Aorta (tissue), 5 donors: ENCODE results near the gene MS4A13. TPM values are rescaled to one million over a fixed set of nuclear protein-coding genes. Genes with fewer than 3 reads are reported as not detected.
"Not testable (repeated sequence)": the region's sequence is repeated elsewhere in the genome, so short reads cannot be mapped to it uniquely, and the experiment has no call there.

Experiments used
- ATAC-seq: fragments of 200-7000 bp; cut with Tn5 transposase; one replicate; pipeline ENCODE4 v1.9.1; 2022; ENCODE audit warnings: moderate library complexity; ENCODE audit not compliant: low FRiP score
- DNase-seq, 2 donors: peaks; one replicate each; pipeline ENCODE4 v3.0.0-alpha.2; 2020
- H3K27ac ChIP-seq, 2 donors: one replicate each; pipeline ENCODE4 v1.5.1; 2013; ENCODE audit warnings: low read length in 2 of 2, mild to moderate bottlenecking in 2 of 2, moderate library complexity in 2 of 2, control low read depth in 1 of 2, inconsistent platforms in 1 of 2, low read depth in 1 of 2
- H3K27me3 ChIP-seq, 2 donors: one replicate each; pipeline ENCODE4 v1.6.1; 2013; ENCODE audit warnings: control low read depth in 1 of 2, low read length in 1 of 2, mild to moderate bottlenecking in 1 of 2, moderate library complexity in 1 of 2; ENCODE audit not compliant: insufficient read depth in 2 of 2, control insufficient read depth in 1 of 2
- H3K36me3 ChIP-seq, 2 donors: one replicate each; pipeline ENCODE4 v1.6.1; 2013; ENCODE audit warnings: control low read depth in 1 of 2, low read length in 1 of 2, mild to moderate bottlenecking in 1 of 2; ENCODE audit not compliant: insufficient read depth in 2 of 2, control insufficient read depth in 1 of 2
- H3K4me1 ChIP-seq, 2 donors: one replicate each; pipeline ENCODE4 v1.6.1; 2013; ENCODE audit warnings: low read length in 2 of 2, control low read depth in 1 of 2, mild to moderate bottlenecking in 1 of 2, moderate library complexity in 1 of 2; ENCODE audit not compliant: insufficient read depth in 2 of 2, control insufficient read depth in 1 of 2
- H3K4me3 ChIP-seq, 2 donors: one replicate each; pipeline ENCODE4 v1.5.1; 2013; ENCODE audit warnings: low read length in 2 of 2, control low read depth in 1 of 2, mild to moderate bottlenecking in 1 of 2
- H3K9me3 ChIP-seq: one replicate; pipeline ENCODE4 v1.6.1; 2013; ENCODE audit warnings: mild to moderate bottlenecking, low read length; ENCODE audit not compliant: control insufficient read depth
- WGBS, 2 donors: extraction: QIAGEN DNeasy Blood & Tissue Kit; methylation state at CpG; one replicate each; pipeline ENCODE4 v1.1.7; 2013; 5-methylcytosine and 5-hydroxymethylcytosine counted together
- intact Hi-C, 2 donors: fragments of 100-400 bp; cut with DNase I; formaldehyde crosslinking; loops; one replicate each; pipeline versions ENCODE4 v1.14.2 to v1.15.0; 2022
- polyA plus RNA-seq, 2 donors: library from polyadenylated mRNA; stranded (reverse); fragments of 200-250 nt; gene quantifications; one replicate each; pipeline ENCODE4 v1.2.3, GENCODE V29; 2013
- total RNA-seq, 2 donors: library from RNA; stranded (reverse); fragmentation: NEBNext Ultra II Directional; extraction: Animal tissue kit (Norgen Biotek cat#: 25700); gene quantifications; one replicate each; pipeline ENCODE4 v1.2.1, GENCODE V29; 2021
- donor health status: healthy with polysubstance abuse.
- donor health status: Bipolar disorder and iron deficiency.
- donor health status: DM: no; HTN: no; CAD: no.
- donor health status: DM: no; HTN: no; CAD: no.
- donor health status: DM: yes; HTN: yes; CAD: no.

MS4A13 gene
- total and polyA plus RNA-seq, 4 donors = not detected

DNA sequence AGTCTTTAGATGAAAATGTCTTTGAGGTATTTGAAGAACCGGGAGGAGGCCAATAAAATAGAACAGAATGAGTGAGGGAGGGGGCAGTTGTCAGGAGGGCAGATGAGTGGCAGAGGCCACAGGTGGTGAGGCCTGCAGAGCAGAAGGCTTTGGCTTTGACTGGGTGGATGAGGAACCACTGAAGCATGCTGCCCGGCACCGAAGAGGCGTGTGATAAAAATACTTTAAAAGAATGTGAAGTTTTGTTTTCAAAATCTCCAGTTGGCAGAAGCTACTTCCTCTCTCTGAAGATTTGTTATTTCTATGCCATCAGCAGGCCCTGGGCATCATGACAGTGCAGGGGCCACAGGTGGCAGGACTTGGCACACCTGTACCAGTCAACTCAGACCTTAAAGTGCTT lies 16.3 kb upstream of the MS4A13 start:
- ATAC-seq (no peak), DNase-seq (no peak)
- H3K4me1 ChIP-seq = no peaks in the 10 kb centered on the region
- 35 to 46% methylated on average over 4 of the region's 4 CpGs for WGBS, 2 donors
- H3K9me3 ChIP-seq = no peaks in the 10 kb centered on the region
- no peak overlapping the region for H3K4me3 ChIP-seq
- H3K36me3 ChIP-seq = no peaks in the 10 kb centered on the region
- intact Hi-C loops = no loop called here
- H3K27me3 ChIP-seq = no peaks in the 10 kb centered on the region
- H3K27ac ChIP-seq = no peak overlapping the region

DNA sequence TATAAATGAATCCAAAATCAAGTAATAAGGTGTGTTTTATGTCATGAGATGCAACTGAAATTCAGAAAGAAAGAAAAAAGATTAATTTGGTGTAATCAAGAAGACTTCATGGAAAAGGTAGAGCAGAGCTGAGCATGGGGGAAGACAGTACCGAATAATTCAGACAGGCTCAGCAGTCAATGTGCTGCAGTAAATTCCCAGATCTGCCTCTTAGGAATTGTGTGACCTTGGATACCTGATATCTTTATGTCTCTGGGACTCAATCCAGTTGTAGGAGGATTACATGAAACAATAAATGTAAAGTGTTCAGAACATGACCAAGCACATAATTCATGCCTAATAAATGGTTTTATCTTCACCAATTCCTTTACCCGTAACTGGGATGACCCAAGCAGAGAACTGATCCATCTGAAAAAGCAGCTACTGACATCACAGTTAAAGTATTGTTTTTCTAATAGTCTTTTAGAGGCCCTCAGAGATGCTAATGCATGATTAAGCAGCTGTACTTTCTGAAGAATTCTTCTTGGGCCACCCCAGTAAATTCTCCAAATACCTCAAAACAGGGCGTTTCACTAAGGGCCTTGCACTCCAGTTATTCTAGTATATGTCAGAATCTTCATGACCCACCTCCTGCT lies 14.8 kb upstream of the MS4A13 start:
- intact Hi-C loops = no loop called here
- no peak for DNase-seq
- 44% methylated on average over 3 of the region's 3 CpGs for WGBS, 2 donors

DNA sequence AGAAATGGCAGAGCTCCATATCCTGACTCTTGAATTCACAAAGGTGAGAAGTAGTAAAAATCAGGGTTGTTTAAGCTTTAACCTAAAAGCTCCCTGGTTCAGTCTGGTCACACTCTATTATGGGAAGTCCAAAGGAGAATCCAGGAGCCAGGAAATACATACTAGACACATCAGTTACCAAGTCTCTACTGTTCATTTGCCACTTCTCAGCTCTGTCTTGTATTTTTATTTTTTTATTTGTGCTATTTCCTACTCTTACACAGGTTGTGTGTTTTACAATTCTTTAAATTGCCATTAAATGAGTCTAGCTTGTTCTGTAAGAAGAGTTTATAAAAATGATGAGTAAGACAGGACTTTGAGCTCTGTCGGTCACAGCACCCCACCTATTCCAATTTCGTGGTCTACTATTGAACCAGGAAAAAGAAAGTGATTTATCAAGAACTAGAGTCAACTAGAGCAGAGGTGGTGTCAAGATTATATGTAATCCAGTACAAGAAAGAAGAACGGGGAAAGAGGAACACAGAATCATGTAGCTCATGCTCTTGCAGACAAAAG lies 12.9 kb upstream of the MS4A13 start:
- no peak for DNase-seq
- ATAC-seq = no peak

More for the DNA sequence above, 14.8 kb upstream of the MS4A13 start:
- no peaks in the 10 kb centered on the region for H3K27me3 ChIP-seq
- no peaks in the 10 kb centered on the region for H3K9me3 ChIP-seq
- H3K36me3 ChIP-seq = no peaks in the 10 kb centered on the region
- no peak overlapping the region for H3K4me3 ChIP-seq
- H3K27ac ChIP-seq = no peak overlapping the region
- ATAC-seq = no peak
- H3K4me1 ChIP-seq = no peaks in the 10 kb centered on the region

DNA sequence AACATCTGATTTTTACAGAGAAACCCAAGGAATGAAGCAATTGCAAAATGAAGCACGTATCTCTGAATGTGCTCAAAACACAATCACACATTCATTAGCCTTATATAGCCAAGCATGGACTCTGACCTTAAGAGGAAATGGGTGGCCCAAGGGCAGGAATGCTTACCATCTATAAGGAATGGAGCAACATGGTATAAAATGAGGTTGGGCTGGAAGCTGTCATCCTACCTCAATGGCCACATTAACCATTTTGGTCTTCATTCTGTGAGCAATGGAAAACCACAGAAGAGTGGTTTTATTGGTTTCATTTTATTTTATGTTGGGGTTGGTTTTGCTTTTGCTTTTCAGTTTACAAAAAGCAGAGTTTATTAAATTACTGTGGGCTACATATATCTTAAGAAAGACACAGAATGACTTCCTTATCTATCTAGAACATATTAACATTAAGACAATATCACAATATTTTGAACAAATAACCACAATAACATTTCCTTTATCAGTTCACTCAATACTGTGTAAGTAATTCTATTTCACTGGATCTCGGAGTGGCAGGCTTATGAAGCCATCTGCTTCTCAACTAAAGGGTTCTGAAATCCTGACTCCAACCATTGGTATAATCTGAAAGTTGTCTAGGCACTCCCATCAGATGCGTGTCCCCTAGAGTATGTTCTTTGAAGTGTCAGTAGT lies 10.8 kb upstream of the MS4A13 start:
- H3K4me1 ChIP-seq = no peaks in the 10 kb centered on the region
- no peak overlapping the region for H3K27ac ChIP-seq
- intact Hi-C loops = no loop called here
- no peaks in the 10 kb centered on the region for H3K9me3 ChIP-seq
- DNase-seq (no peak), ATAC-seq (no peak)
- H3K27me3 ChIP-seq = no peaks in the 10 kb centered on the region
- 77 to 79% methylated on average over 3 of the region's 3 CpGs for WGBS, 2 donors
- no peak overlapping the region for H3K4me3 ChIP-seq
- no peaks in the 10 kb centered on the region for H3K36me3 ChIP-seq

More for the DNA sequence above, 12.9 kb upstream of the MS4A13 start:
- no peak overlapping the region for H3K27ac ChIP-seq
- no peaks in the 10 kb centered on the region for H3K27me3 ChIP-seq
- no peaks in the 10 kb centered on the region for H3K4me1 ChIP-seq
- H3K9me3 ChIP-seq = no peaks in the 10 kb centered on the region
- H3K4me3 ChIP-seq = no peak overlapping the region
- intact Hi-C loops = no loop called here
- 71 to 72% methylated on average over 3 of the region's 3 CpGs for WGBS, 2 donors
- H3K36me3 ChIP-seq = no peaks in the 10 kb centered on the region

DNA sequence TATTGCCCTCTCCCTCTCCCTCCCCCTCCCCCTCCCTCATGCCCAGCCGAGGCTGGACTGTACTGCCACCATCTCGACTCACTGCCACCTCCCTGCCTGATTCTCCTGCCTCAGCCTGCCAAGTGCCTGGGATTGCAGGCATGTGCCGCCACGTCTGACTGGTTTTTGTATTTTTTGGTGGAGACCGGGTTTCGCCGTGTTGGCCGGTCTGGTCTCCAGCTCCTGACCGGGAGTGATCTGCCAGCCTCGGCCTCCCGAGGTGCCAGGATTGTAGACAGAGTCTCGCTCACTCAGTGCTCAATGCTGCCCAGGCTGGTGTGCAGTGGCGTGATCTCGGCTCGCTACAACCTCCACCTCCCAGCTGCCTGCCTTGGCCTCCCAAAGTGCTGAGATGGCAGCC lies 5.6 kb upstream of the MS4A13 start:
- ATAC-seq, intact Hi-C loops: not testable (repeated sequence)

DNA sequence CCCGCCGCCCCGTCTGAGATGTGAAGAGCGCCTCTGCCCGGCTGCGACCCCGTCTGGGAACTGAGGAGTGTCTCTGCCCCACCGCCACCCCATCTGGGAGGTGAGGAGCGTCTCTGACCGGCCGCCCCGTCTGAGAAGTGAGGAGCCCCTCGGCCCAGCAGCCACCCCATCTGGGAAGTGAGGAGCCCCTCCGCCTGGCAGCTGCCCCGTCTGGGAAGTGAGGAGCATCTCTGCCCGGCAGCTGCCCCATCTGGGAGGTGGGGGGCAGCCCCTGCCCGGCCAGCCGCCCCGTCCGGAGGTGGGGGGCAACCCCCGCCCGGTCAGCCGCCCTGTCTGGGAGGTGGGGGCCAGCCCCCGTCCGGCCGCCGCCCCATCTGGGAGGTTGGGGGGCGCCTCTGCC lies 5.0 kb upstream of the MS4A13 start:
- intact Hi-C loops, H3K27ac ChIP-seq, H3K4me1 ChIP-seq, H3K4me3 ChIP-seq, H3K27me3 ChIP-seq, ATAC-seq, DNase-seq, H3K9me3 ChIP-seq, H3K36me3 ChIP-seq: not testable (repeated sequence)
- WGBS, 2 donors = 89 to 94% methylated on average over 14 to 28 of the region's 28 CpGs

More for the DNA sequence above, 5.6 kb upstream of the MS4A13 start:
- not testable (repeated sequence) for DNase-seq, H3K9me3 ChIP-seq, H3K27ac ChIP-seq, H3K27me3 ChIP-seq, H3K4me3 ChIP-seq, H3K4me1 ChIP-seq, H3K36me3 ChIP-seq
- 63% methylated on average over 15 of the region's 15 CpGs for whole genome bisulfite sequencing, 2 donors

DNA sequence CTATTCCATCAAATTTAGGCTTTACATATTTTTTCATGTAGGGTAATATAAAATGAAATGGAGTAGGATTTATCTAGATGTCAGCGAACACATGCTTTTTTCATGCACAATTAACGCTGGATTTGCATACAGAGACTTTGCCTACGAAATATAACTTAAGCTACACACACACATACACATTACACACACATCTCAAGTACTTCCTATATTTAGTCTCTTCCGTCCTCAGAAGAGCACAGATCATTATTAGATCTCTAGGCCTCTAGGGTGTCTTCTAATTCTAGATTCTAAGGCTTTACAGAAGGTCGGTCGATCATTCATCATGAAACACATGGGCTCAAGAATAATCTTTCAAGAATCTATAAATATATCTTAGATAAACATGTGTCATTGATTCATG lies 3.8 kb upstream of the MS4A13 start:
- no peak for ATAC-seq
- Histone ChIP-seq H3K4me1 (no peaks in the 10 kb centered on the region), H3K27ac (no peak overlapping the region), H3K27me3 (no peaks in the 10 kb centered on the region), H3K36me3 (no peaks in the 10 kb centered on the region), H3K9me3 (peaks cover 2% of the 10 kb centered on the region), H3K4me3 (no peak overlapping the region)
- no peak for DNase-seq
- 59 to 66% methylated on average over 6 of the region's 6 CpGs for WGBS, 2 donors
- intact Hi-C loops = no loop called here

DNA sequence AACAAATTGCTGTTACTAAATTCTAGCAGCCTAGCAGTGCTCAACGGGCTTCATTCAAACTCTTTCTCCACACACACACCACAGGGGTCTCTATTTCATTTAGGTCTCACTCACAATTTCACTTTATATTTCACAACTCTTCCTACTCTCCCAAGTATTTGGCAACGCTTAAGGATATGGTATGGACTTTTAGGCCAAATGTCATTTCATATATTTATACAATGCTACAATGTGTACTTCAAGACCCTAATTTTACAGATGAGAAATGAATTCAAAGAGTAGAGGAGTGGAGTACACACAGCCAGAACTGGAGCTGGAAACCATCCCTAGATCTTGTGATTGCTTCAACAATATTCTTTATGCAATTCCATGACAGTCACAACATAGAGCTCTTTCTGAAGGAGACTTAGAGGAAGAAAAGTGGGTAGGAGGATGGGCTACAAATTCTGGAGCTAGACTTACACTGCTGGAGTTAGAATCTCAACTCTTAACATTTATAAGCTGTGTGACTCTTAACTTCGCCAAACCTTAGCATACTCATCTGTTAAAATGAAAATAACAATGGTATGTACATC lies 2.5 kb upstream of the MS4A13 start:
- Histone ChIP-seq H3K4me3 (no peak overlapping the region), H3K36me3 (no peaks in the 10 kb centered on the region), H3K27ac (no peak overlapping the region), H3K4me1 (no peaks in the 10 kb centered on the region), H3K9me3 (peaks cover 2% of the 10 kb centered on the region), H3K27me3 (no peaks in the 10 kb centered on the region)
- intact Hi-C loops = no loop called here
- 50 to 60% methylated on average over 3 of the region's 3 CpGs for WGBS, 2 donors
- DNase-seq (no peak), ATAC-seq (no peak)
